A549 (cell line): ENCODE results near the gene NAPSA. TPM values are rescaled to one million over a fixed set of nuclear protein-coding genes. Genes with fewer than 3 reads are reported as not detected.

Experiments used
- ATAC-seq, 2 experiments: fragments of 200-7000 bp in 1 of 2; fragments of >200 bp in 1 of 2; cut with Nextera tagmentation in 1 of 2; cut with Tn5 transposase in 1 of 2; 3 replicates each; pipeline versions ENCODE4 v1.8.0 to v1.9.1; 2018 to 2020; ENCODE audit warnings: mild to moderate bottlenecking in 1 of 2, moderate library complexity in 1 of 2
- CTCF ChIA-PET: fragments of 300-600 bp; sonication (Branson Sonifier 250); formaldehyde crosslinking; extraction: SDS; loops from one replicate; lab custom pipeline; 2021; ENCODE audit warnings: antibody characterized with exemption, inconsistent platforms; lab: Yijun Ruan, JAX
- POLR2A ChIA-PET: fragments of 350-600 bp; formaldehyde crosslinking; extraction: SDS; loops from one replicate; lab custom pipeline; 2021; ENCODE audit warnings: antibody characterized with exemption, inconsistent platforms; lab: Yijun Ruan, JAX
- DNase-seq, 2 experiments: peaks; one replicate each; pipeline versions ENCODE4 v3.0.0 to v3.0.0-alpha.2; 2011 to 2016; ENCODE audit warnings: low read depth in 1 of 2, low spot score in 1 of 2
- FAIRE-seq: peaks from 2 replicates; lab custom pipeline; 2011; peaks lifted over from hg19 to GRCh38; lab: Jason Lieb, UNC
- H3K27ac ChIP-seq, 2 experiments: fragments of >200 bp; sonication (Bioruptor Twin); formaldehyde crosslinking; 3 replicates each; pipeline ENCODE4 v1.5.1; 2016 to 2017
- H3K4me1 ChIP-seq: fragments of >200 bp; sonication (Bioruptor Twin); formaldehyde crosslinking; 3 replicates; pipeline ENCODE4 v1.6.1; 2016
- H3K4me2 ChIP-seq: fragments of >200 bp; sonication (Bioruptor Twin); formaldehyde crosslinking; 3 replicates; pipeline ENCODE4 v1.6.1; 2016
- H3K4me3 ChIP-seq: fragments of >200 bp; sonication (Bioruptor Twin); formaldehyde crosslinking; 3 replicates; pipeline ENCODE4 v1.5.1; 2016
- H3K9me3 ChIP-seq: fragments of >200 bp; sonication (Bioruptor Twin); formaldehyde crosslinking; 3 replicates; pipeline ENCODE4 v1.6.1; 2016
- BHLHE40 ChIP-seq: IDR thresholded peaks from 2 replicates; pipeline ENCODE4 v1.6.1; 2012; ENCODE audit warnings: low read depth, low read length, inconsistent platforms
- CBX2 ChIP-seq: fragments of 200-600 bp; sonication (generic); IDR thresholded peaks from 2 replicates; pipeline ENCODE4 v1.6.1; 2016; ENCODE audit warnings: low read depth, mild to moderate bottlenecking, borderline replicate concordance
- CHD2 ChIP-seq: fragments of 150-350 bp; IDR thresholded peaks from 2 replicates; pipeline ENCODE4 v1.6.1; 2014; ENCODE audit warnings: low read length; ENCODE audit not compliant: partially characterized antibody
- EHMT2 ChIP-seq: fragments of 200-600 bp; sonication (generic); IDR thresholded peaks from 2 replicates; pipeline ENCODE4 v1.6.1; 2016; ENCODE audit warnings: antibody characterized with exemption, low read depth, mild to moderate bottlenecking, moderate library complexity
- ESRRA ChIP-seq: fragments of 150-350 bp; IDR thresholded peaks from 2 replicates; pipeline ENCODE4 v1.6.1; 2014; ENCODE audit warnings: mild to moderate bottlenecking, low read length, borderline replicate concordance
- HOXA7 ChIP-seq: fragments of 250-450 bp; sonication (Bioruptor Pico); IDR thresholded peaks from 2 replicates; pipeline ENCODE4 v1.5.0; 2020; ENCODE audit warnings: mild to moderate bottlenecking, moderate library complexity
- HOXB13 ChIP-seq: fragments of 250-450 bp; sonication (Bioruptor Pico); IDR thresholded peaks from 2 replicates; pipeline ENCODE4 v1.5.0; 2020; ENCODE audit warnings: low read depth, mild to moderate bottlenecking, moderate library complexity
- HOXB5 ChIP-seq: fragments of 250-450 bp; sonication (Bioruptor Pico); IDR thresholded peaks from 2 replicates; pipeline ENCODE4 v1.5.0; 2020; ENCODE audit warnings: mild to moderate bottlenecking, moderate library complexity
- JUNB ChIP-seq: fragments of >200 bp; sonication (Bioruptor Twin); formaldehyde crosslinking; IDR thresholded peaks from 2 replicates; pipeline ENCODE4 v1.6.1; 2016
- MAFK ChIP-seq: fragments of 450-650 bp; IDR thresholded peaks from 2 replicates; pipeline ENCODE4 v1.6.1; 2014; ENCODE audit not compliant: partially characterized antibody
- MAZ ChIP-seq: fragments of 150-350 bp; IDR thresholded peaks from 2 replicates; pipeline ENCODE4 v1.6.1; 2014; ENCODE audit warnings: antibody characterized with exemption, low read depth, low read length, borderline replicate concordance
- MYC ChIP-seq: IDR thresholded peaks from 2 replicates; pipeline ENCODE4 v1.6.1; 2012; ENCODE audit warnings: mild to moderate bottlenecking, inconsistent platforms, low read length, improper control_type of control experiment, borderline replicate concordance
- NFE2L2 ChIP-seq: fragments of 150-350 bp; conservative IDR thresholded peaks from 2 replicates; pipeline ENCODE4 v1.6.1; 2014; ENCODE audit warnings: low read length
- PBX3 ChIP-seq: IDR thresholded peaks from 2 replicates; pipeline ENCODE4 v1.6.1; 2012
- RARB ChIP-seq: fragments of 250-450 bp; sonication (Bioruptor Pico); IDR thresholded peaks from 2 replicates; pipeline ENCODE4 v1.8.0; 2021; ENCODE audit warnings: mild to moderate bottlenecking, moderate library complexity
- REST ChIP-seq: fragments of 200-600 bp; sonication (generic); IDR thresholded peaks from 2 replicates; pipeline ENCODE4 v1.6.1; 2016; ENCODE audit warnings: antibody characterized with exemption, mild to moderate bottlenecking, moderate library complexity
- RNF2 ChIP-seq: fragments of 200-600 bp; sonication (generic); IDR thresholded peaks from 2 replicates; pipeline ENCODE4 v1.6.1; 2016; ENCODE audit warnings: low read depth, mild to moderate bottlenecking, antibody characterized with exemption, moderate library complexity, borderline replicate concordance
- USF2 ChIP-seq: fragments of 450-650 bp; IDR thresholded peaks from 2 replicates; pipeline ENCODE4 v1.6.1; 2014; ENCODE audit warnings: antibody characterized with exemption
- ZC3H11A ChIP-seq: fragments of 450-650 bp; IDR thresholded peaks from 2 replicates; pipeline ENCODE4 v1.6.1; 2014; ENCODE audit warnings: antibody characterized with exemption, mild to moderate bottlenecking
- ZSCAN20 ChIP-seq: fragments of 250-450 bp; sonication (Bioruptor Pico); IDR thresholded peaks from 2 replicates; pipeline ENCODE4 v1.8.0; 2022; ENCODE audit warnings: mild to moderate bottlenecking, moderate library complexity
- WGBS: methylation state at CpG from one replicate; pipeline ENCODE4 v1.1.6; 2017; ENCODE audit errors: missing lambda C conversion rate; 5-methylcytosine and 5-hydroxymethylcytosine counted together
- polyA plus RNA-seq, 4 experiments: library from polyadenylated mRNA; depleted of rRNA in 3 of 4; stranded (reverse); fragments of >200 nt; fragmentation: RNase III in 1 of 4; extraction: RNeasy Plus Mini Kit Qiagen cat#74134 plus additional on column Dnase treatment in 1 of 4; gene quantifications; 2 replicates in 3 of 4; 3 replicates in 1 of 4; pipeline ENCODE4 v1.2.3, GENCODE V29; 2011 to 2017

Gene NAPSA
- polyA plus RNA-seq, 2 of the 4 experiments (the other 2 are of a cell fraction) = 1.3 to 1.5 TPM

- WGBS = 92% methylated on average over 11 of the region's 11 CpGs
- no peaks in the 10 kb centered on the region for H3K9me3 ChIP-seq
- TF ChIP-seq ESRRA = no peak
- no peak for TF ChIP-seq CHD2
- no peak for TF ChIP-seq MAFK
- no peak for TF ChIP-seq EHMT2
- no peak for TF ChIP-seq RNF2
- TF ChIP-seq NFE2L2 = no peak
- TF ChIP-seq, all 56 proteins: peak for 0
- POLR2A ChIA-PET = no interaction called here
- DNase-seq = no peak
- no peak for FAIRE-seq
- CTCF ChIA-PET = interaction anchor here (1.2 to 4.3 kb wide), 3 partner anchors 9 to 82 kb away, joined by 3 to 20 read pairs (median 8); no protein-coding TSS in a partner anchor
- no peak for ATAC-seq
- Histone ChIP-seq H3K27ac (no peak overlapping the region), H3K4me1 (peaks cover 13% of the 10 kb centered on the region; the same call in 2 of the 3 replicates), H3K4me3 (no peak overlapping the region), H3K4me2 (no peak overlapping the region)
Observed at GRCh38 chr19:50379602-50380001, 14.2 kb upstream of the NAPSA start.

- no peak overlapping the region for H3K27ac ChIP-seq
- no peaks in the 10 kb centered on the region for H3K9me3 ChIP-seq
- H3K4me3 ChIP-seq = no peak overlapping the region
- CTCF ChIA-PET = interaction anchor here (1.2 to 4.3 kb wide), 2 partner anchors 10 to 21 kb away, joined by 5 to 20 read pairs; no protein-coding TSS in a partner anchor
- POLR2A ChIA-PET = no interaction called here
- WGBS = 99% methylated on average over 9 of the region's 10 CpGs
- ATAC-seq (no peak), FAIRE-seq (no peak), DNase-seq (no peak)
- no peak overlapping the region for H3K4me2 ChIP-seq
- TF ChIP-seq HOXA7 (CRISPR knock-in tag) = no peak
- TF ChIP-seq PBX3 = no peak
- no peak for TF ChIP-seq MYC
- no peak for TF ChIP-seq USF2
- TF ChIP-seq HOXB5 = no peak
- TF ChIP-seq CHD2 = no peak
- TF ChIP-seq RARB = no peak
- no peak for TF ChIP-seq ZC3H11A
- TF ChIP-seq JUNB = no peak
- TF ChIP-seq HOXB13 = no peak
- TF ChIP-seq CBX2 = no peak
- TF ChIP-seq REST = no peak
- TF ChIP-seq BHLHE40 = no peak
- TF ChIP-seq ZSCAN20 (CRISPR knock-in tag) = no peak
- no peak for TF ChIP-seq RNF2
- TF ChIP-seq MAZ = no peak
- H3K4me1 ChIP-seq = peaks cover 13% of the 10 kb centered on the region; the same call in 2 of the 3 replicates
Observed at GRCh38 chr19:50378863-50379236, 13.4 kb upstream of the NAPSA start.
